ENCODE results near the gene C3orf80. TPM values are rescaled to one million over a fixed set of nuclear protein-coding genes. Genes with fewer than 3 reads are reported as not detected.

The C3orf80 gene
- total RNA-seq, 1 experiment from 2014 or later: 0.13 TPM

DNA sequence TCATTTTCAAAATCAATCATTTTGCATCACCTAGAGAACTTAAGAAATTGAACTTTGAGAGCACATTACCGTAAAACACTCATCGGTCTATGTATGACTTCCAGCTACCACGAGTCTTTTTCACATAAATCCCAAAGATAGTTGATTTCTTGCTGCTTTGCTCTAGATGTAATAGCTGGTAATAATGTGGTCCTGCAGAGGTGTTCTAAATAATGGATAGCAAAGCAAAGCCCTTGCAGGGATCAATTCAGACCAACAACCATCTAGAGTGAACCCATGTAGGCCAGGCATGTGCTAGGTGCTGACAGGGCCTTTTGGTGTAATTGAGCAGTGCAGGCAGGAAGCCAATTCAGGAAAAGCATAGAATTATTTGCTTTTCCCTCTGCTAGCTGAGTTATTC is 26.1 kb upstream of the C3orf80 start:
- H3K4me1 Mint-ChIP-seq: no peaks in the 10 kb centered on the region
- Histone ChIP-seq H3K27ac (ENCODE audit: insufficient read length, low read depth, low read length) (no peak overlapping the region), H3K79me1 (ENCODE audit: insufficient read depth, low read depth, low read length, poor library complexity, severe bottlenecking) (no peaks in the 10 kb centered on the region), H3K9ac (ENCODE audit: extremely low read depth, insufficient read length, low read length) (no peak overlapping the region), H2BK120ac (ENCODE audit: low read depth, low read length, poor library complexity, severe bottlenecking) (no peak overlapping the region), H2BK12ac (ENCODE audit: insufficient read length, low read depth, low read length) (no peak overlapping the region), H4K91ac (ENCODE audit: insufficient read length, low read depth, low read length) (no peak overlapping the region), H2BK5ac (ENCODE audit: insufficient read length, low read length) (no peak overlapping the region), H3K18ac (ENCODE audit: insufficient read length, low read depth, low read length) (no peak overlapping the region), H3K4ac (ENCODE audit: low read depth, low read length) (no peak overlapping the region), H2BK15ac (ENCODE audit: low read depth, low read length) (no peak overlapping the region), H4K8ac (replicated peaks; ENCODE audit: insufficient read length, low read depth, low read length) (no peak overlapping the region), H3K4me1 (ENCODE audit: insufficient read depth, low read length) (no peaks in the 10 kb centered on the region), H4K20me1 (ENCODE audit: control insufficient read depth, insufficient read depth, insufficient read length) (no peaks in the 10 kb centered on the region), H3K23ac (ENCODE audit: insufficient read length, low read depth, low read length) (no peak overlapping the region), H3K9me3 (ENCODE audit: control insufficient read depth, low read depth, low read length) (no peaks in the 10 kb centered on the region), H3K14ac (ENCODE audit: insufficient read depth, low read length) (no peak overlapping the region), H2BK20ac (ENCODE audit: low read depth, low read length, poor library complexity, severe bottlenecking) (no peak overlapping the region), H2AFZ (ENCODE audit: low read length) (no peak overlapping the region), H3K4me2 (ENCODE audit: insufficient read depth, insufficient read length, low read length) (no peak overlapping the region), H3K79me2 (ENCODE audit: insufficient read depth, low read length) (no peaks in the 10 kb centered on the region), H4K5ac (ENCODE audit: insufficient read length, low read depth, low read length) (no peak overlapping the region), H2AK5ac (ENCODE audit: insufficient read length, low read length) (no peak overlapping the region), H3K27me3 (ENCODE audit: insufficient read depth, low read length) (no peaks in the 10 kb centered on the region), H3K56ac (ENCODE audit: insufficient read length, low read depth, low read length) (no peak overlapping the region), H3K23me2 (ENCODE audit: insufficient read length, low read depth, low read length, poor library complexity, severe bottlenecking) (no peaks in the 10 kb centered on the region), H3T11ph (ENCODE audit: low read length) (no peak overlapping the region)
- H3K27ac Mint-ChIP-seq: no peak overlapping the region
- TF ChIP-seq, protein P1, sequence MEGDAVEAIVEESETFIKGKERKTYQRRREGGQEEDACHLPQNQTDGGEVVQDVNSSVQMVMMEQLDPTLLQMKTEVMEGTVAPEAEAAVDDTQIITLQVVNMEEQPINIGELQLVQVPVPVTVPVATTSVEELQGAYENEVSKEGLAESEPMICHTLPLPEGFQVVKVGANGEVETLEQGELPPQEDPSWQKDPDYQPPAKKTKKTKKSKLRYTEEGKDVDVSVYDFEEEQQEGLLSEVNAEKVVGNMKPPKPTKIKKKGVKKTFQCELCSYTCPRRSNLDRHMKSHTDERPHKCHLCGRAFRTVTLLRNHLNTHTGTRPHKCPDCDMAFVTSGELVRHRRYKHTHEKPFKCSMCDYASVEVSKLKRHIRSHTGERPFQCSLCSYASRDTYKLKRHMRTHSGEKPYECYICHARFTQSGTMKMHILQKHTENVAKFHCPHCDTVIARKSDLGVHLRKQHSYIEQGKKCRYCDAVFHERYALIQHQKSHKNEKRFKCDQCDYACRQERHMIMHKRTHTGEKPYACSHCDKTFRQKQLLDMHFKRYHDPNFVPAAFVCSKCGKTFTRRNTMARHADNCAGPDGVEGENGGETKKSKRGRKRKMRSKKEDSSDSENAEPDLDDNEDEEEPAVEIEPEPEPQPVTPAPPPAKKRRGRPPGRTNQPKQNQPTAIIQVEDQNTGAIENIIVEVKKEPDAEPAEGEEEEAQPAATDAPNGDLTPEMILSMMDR (conservative IDR thresholded peaks at IDR 0.05): no peak
- H3K4me3 Mint-ChIP-seq: no peak overlapping the region
- H3K27me3 Mint-ChIP-seq (ENCODE audit: low read depth): no peaks in the 10 kb centered on the region; the same call in 1 of the 2 replicates
- no peak for DNase-seq
- H3K9me3 Mint-ChIP-seq: no peaks in the 10 kb centered on the region
- WGBS (ENCODE audit: extremely low coverage, insufficient read length, low lambda C conversion rate): no CpG with 5 or more reads among the region's 3 CpGs
- no peaks in the 10 kb centered on the region for H3K36me3 Mint-ChIP-seq (ENCODE audit: insufficient read depth in 1 of 3, low read depth in 3 of 3)
